UCSD-AML1 (cell line): ENCODE measurements around the gene SALL1.

Experiments
- DNase-seq: peaks from one replicate; lab custom pipeline; 2025; ENCODE audit not compliant: unreplicated experiment; lab: John Stamatoyannopoulos, UW

Gene SALL1

GRCh38 chr16:51143196-51143977, 7.7 kb downstream of the SALL1 start:
- DNase-seq = no peak

- DNase-seq = no peak
These were observed 9.5 kb downstream of the SALL1 start for GRCh38 chr16:51141541-51141940.

GRCh38 chr16:51141106-51141505, 10.0 kb downstream of the SALL1 start:
- DNase-seq = no peak

DNA sequence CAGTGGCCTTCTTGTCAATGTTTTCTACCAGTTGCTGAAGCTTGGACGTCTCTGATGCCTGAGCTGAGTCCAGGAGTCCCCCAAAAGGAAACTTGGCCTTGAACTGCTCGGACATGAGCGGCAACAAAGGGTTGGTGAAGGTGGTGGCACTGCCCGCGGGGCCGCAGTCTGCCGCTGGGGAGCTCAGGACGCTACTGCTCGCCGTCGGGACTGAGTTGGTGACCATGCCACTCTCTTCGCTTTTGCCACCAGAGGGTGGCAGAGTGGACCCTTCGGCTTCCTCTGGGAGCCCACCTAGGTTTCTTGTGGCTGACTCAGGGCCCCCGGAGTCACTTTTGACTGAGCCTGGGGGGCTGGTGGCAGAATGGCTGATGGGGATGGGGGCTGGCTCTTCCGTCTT, 11.0 kb downstream of the SALL1 start:
- DNase-seq = no peak

- no peak for DNase-seq
These were observed 11.5 kb downstream of the SALL1 start for GRCh38 chr16:51139568-51139967.

DNA sequence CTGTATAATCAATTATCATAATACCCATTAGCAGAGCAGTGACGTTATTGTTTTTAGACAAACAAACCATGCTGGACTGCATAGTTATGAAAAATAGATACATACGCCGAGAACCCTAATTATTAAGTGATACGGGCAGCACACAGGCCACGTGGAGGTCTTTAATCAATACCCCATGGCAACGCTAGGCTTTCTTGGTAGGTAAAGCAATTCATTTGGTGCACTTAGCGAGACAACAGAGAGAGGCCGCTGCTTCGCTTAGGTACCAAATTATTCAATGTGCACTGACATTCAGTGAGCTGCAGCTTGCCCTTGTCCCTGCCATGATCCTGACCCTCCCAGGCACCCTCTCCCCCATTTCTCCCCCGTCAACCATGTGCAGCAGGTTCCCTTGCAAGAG, 12.9 kb downstream of the SALL1 start:
- DNase-seq = no peak

- DNase-seq = no peak
These were observed 14.0 kb downstream of the SALL1 start for GRCh38 chr16:51137097-51137496.

DNA sequence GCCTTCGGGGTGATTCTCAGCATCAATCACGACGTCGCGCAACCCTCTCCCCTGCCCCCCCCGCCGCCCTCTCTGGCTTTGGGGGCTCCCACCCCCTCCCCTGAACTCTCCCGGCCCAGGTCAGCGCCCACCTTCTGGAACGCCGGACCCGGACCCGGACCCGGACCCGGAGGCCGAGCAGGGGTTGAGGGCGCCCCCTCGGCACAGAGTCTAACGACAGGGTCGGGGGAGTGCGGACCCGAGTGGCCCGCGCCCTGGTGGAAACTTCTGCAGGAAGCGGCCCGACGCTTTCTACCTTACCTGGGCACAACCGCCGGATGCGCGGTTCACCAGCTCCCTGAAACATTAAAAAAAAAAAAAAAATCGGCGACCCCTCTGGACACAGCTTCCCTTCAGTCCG, 16.2 kb downstream of the SALL1 start:
- DNase-seq = no peak

- no peak for DNase-seq
These were observed 16.7 kb downstream of the SALL1 start for GRCh38 chr16:51134269-51134812.

DNA sequence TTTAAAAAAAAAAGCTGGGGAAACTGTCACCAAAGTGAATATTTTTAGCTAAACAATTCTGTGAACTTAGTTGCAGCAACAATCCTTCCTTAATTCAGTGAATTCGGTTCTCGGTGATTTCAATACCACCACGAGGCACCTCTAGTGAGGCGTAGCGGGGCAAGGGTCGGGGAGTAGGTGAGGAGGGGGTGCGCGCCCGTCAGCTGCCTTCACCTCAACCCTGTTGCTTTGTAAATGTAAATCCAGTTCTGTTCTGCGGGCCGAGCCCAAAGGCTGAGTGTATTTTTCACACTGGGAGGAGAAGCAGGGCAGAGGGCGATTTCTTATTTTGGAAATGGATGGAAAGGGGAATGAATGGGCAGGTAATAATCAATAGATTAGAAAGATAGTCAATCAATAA, 17.4 kb downstream of the SALL1 start:
- no peak for DNase-seq

DNA sequence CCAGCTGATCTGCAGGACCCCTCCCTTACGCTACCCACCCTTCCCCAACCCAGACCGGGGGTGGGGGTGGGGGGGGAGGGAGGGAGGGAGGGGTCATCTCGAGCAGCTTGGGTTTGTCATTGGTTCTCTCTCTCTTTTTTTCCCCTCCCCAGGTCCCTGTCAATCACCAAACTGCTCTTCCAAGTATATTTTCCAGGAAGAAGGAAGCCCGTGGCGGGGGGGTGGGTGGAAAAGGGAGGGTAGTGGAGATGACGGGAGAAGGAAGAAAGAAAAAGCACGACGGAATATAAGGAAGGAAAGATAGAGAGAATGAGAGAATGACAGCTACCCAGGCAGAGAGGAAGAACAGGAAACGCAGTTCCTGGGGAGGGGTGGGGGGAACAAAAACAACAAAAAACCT, 17.9 kb downstream of the SALL1 start:
- DNase-seq = no peak

DNA sequence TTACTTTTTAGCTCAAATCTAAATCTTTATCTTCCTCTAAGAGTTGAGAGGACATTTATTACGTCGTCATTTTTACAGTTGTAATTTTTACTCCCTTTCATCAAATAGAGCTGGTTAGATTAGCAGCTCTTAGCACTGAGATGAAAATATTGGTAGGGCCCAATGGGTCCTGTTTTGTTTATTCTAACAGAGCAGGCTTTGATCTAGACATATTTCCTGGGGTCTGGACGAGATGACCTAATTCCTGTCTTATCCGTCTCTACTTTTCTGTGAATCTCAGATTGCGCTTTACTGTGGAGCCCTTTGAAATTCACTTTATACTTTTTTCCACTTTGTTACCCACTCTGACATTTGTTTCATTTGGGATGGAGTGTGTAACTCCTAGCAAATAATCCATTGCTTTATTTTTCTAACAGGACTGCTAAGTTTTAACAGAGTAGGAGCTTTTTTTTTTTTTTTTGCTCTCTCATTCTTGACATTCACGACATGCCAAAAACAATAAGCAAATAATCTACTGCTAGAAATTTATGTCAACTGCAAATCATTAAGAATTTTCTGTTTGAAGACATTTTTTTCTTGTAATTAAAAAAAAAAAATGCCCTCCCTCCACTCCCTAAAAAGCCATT, 18.5 kb downstream of the SALL1 start:
- no peak for DNase-seq

DNA sequence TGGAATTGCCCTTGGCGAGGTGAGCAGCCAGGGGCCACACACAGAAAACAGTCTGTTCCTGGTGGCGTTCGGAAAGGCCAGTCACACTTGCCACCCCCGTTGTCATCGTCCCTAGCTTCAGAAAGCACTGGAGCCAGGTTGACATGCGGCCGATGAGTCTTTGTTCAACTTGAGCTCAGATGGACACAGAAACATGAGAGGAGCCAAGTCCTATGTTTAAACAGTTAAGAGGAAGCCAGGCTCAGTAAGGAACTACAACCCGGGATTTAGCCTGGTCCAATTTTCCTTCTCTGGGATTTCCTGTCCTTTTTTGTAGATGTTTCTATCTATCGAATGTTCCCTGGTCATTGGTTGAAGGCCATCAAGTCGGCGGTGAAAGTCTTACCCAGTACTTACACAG, 19.5 kb downstream of the SALL1 start:
- no peak for DNase-seq

DNA sequence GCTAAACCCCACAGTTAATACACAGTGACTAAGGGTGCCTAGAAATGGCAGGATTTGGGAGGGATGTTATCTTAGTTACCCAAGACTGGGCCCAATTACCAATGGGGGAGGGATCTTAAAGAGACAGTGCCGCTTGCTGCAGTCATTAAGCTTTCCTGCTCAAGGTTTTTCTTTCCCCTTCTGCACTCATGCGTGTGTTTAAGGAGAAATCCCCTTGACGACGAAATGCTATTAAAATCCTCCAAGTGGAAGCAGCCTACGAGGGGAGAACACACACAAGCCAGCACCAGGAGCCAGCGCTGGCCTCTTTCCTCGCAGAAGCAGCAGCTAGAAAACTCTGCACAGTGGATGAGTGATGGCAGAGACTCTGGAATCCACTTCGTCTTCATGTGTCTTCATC, 22.0 kb downstream of the SALL1 start:
- no peak for DNase-seq

DNA sequence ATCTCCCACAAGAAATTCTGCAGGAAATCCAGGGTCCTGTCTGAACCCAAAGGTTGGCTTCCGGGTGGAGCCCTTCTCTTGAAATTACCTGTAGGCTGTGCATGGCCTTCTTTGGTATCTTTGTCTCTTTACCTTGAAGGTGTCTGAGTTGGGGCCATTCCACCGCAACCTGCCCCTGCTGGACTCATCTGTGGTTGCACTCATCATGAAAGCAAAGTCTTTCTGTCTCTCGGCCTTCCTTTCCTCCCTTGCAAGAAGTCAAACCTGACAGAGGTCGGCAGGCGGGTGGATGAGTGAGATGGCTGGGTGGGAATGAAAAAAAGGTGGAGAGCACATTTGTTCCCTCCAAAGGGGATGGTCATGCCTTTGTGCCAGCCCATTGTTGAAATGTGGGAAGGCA, 25.1 kb downstream of the SALL1 start:
- DNase-seq = no peak

DNA sequence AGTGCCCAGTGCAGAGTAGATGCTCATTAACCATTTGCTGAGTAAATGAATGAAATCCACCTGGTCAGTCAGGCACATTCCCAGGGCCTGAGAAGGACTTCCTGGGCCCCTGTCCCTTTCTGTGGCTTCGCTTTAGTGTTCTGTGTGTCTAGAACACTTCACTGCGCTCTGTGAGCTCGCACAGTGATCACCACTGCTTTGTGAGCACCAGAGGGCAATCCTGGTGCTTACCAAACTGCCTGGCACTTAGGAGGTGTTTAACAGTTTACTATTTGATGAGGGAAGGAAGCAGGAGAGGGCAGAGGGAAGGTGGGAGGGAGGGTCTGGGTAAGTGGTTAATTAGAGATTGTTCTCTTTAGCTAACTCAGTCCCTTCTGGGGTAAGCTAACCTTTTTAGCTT, 26.2 kb downstream of the SALL1 start:
- DNase-seq = no peak

- DNase-seq = no peak
These were observed 29.2 kb downstream of the SALL1 start for GRCh38 chr16:51121850-51122249.

- no peak for DNase-seq
These were observed 30.2 kb downstream of the SALL1 start for GRCh38 chr16:51120730-51121347.

- no peak for DNase-seq
These were observed 30.9 kb downstream of the SALL1 start for GRCh38 chr16:51119973-51120729.

DNA sequence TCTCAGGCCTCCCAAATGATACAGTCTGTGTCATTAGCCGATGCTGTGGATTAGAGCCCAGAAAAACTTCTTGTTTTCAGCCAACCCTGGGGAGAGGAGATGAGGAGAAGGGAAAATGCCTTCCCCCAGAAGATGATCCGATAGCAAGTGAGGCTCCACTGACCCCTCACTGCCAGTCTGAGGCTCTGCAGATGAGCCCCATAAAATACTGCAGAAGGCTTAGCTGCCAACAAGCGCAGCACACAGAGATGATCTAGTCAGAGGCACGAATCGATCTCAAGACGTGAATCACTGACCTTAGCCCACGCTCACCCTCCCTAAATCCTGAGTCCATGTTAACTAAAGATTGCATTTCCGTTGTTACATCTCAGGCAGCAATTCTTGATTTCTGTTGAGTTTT, 31.5 kb downstream of the SALL1 start:
- no peak for DNase-seq

DNA sequence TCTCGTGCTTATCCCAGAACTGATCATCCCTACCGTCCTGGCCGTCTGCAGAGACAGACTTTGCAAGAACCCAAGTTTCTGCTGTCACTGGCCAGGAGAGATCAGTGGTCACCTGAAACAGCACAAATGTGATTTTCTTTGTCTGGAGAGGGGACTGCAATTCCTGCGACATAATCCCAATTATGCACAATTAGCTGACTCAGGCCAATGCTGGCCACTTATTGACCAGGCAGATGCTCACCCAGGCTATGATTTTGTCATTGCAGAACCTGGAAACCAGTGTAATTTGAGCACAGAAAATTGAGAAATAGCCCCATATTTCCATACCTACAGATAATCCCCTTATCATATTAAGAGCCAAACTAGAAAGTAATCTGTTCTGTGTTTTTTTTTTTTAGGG, 34.7 kb downstream of the SALL1 start:
- DNase-seq = no peak
